ENCODE results near the gene RNF138. TPM values are rescaled to one million over a fixed set of nuclear protein-coding genes. Genes with fewer than 3 reads are reported as not detected.
"Not testable (repeated sequence)": the region's sequence is repeated elsewhere in the genome, so short reads cannot be mapped to it uniquely, and the experiment has no call there.

Gene RNF138
- total and polyA plus RNA-seq, 2 experiments from 2014 or later = 18.5 to 41.1 TPM

DNA sequence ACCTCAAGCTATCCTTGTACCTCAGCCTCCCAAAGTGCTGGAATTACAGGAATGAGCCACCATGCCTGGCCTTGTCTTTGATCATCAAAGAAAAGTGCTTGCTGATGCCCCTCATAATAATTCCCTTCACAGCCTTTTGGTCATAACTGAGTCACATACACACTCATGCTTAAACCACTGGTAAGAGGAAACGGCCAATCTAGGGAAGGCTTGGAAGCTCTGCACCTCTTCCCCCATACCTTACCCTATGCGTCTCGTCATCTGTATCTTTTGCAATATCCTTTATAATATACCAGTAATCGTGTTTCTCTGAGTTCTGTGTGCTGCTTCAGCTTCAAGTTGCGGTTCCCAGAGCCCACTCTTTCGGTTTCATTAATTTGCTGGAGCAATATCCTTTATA is 4.8 kb upstream of the RNF138 start:
- TF ChIP-seq EZH2 (IDR thresholded peaks at IDR 0.05; ENCODE audit: borderline replicate concordance) (no peak), CTCF (IDR thresholded peaks at IDR 0.05; ENCODE audit: poor library complexity) (no peak), EZH2phosphoT487 (IDR thresholded peaks at IDR 0.05; ENCODE audit: low read depth, severe bottlenecking, unreplicated experiment) (no peak)
- no peak overlapping the region for H3K27ac ChIP-seq
- no peaks in the 10 kb centered on the region for H3K36me3 ChIP-seq (replicated peaks; ENCODE audit: insufficient read depth, low read depth)
- no peaks in the 10 kb centered on the region for H3K9me3 ChIP-seq (ENCODE audit: low read depth)
- no peaks in the 10 kb centered on the region for H3K79me2 ChIP-seq
- 94% methylated on average over 6 of the region's 6 CpGs for WGBS (ENCODE audit: low lambda C conversion rate, missing lambda C conversion rate)
- no peak overlapping the region for H2AFZ ChIP-seq
- H3K4me3 ChIP-seq = no peak overlapping the region
- H3K9me2 ChIP-seq (replicated peaks; ENCODE audit: insufficient read depth) = no peaks in the 10 kb centered on the region
- no peaks in the 10 kb centered on the region for H4K20me1 ChIP-seq (ENCODE audit: insufficient read depth, poor library complexity, severe bottlenecking)
- H3K4me2 ChIP-seq = no peak overlapping the region
- no peaks in the 10 kb centered on the region for H3K4me1 ChIP-seq (ENCODE audit: insufficient read depth)
- DNase-seq (ENCODE audit: low spot score) = no peak
- no peaks in the 10 kb centered on the region for H3K27me3 ChIP-seq

GRCh38 chr18:32090831-32091230 is 843 bp upstream of the RNF138 start:
- not testable (repeated sequence) for H3K4me2 ChIP-seq; H3K9me2 ChIP-seq (replicated peaks; ENCODE audit: insufficient read depth); H4K20me1 ChIP-seq (ENCODE audit: insufficient read depth, poor library complexity, severe bottlenecking); H3K36me3 ChIP-seq (replicated peaks; ENCODE audit: insufficient read depth, low read depth); H3K27me3 ChIP-seq; H3K9me3 ChIP-seq (ENCODE audit: low read depth); H3K27ac ChIP-seq; H3K4me1 ChIP-seq (ENCODE audit: insufficient read depth); H3K4me3 ChIP-seq; DNase-seq (ENCODE audit: low spot score)
- peaks cover 28% of the 10 kb centered on the region for H3K79me2 ChIP-seq
- H2AFZ ChIP-seq = peak overlapping the region; percentile 78
- 97% methylated on average over 16 of the region's 16 CpGs for WGBS (ENCODE audit: low lambda C conversion rate, missing lambda C conversion rate)

GRCh38 chr18:32091325-32091723 is 350 bp upstream of the RNF138 start:
- Histone ChIP-seq H3K4me1 (ENCODE audit: insufficient read depth) (no peaks in the 10 kb centered on the region), H3K27me3 (no peaks in the 10 kb centered on the region), H3K4me3 (peak overlapping the region; percentile 70), H2AFZ (peak overlapping the region; percentile 78), H3K36me3 (replicated peaks; ENCODE audit: insufficient read depth, low read depth) (no peaks in the 10 kb centered on the region), H3K27ac (peak overlapping the region; percentile 100), H4K20me1 (ENCODE audit: insufficient read depth, poor library complexity, severe bottlenecking) (peaks cover 14% of the 10 kb centered on the region), H3K79me2 (peaks cover 33% of the 10 kb centered on the region), H3K4me2 (peak overlapping the region; percentile 87), H3K9me3 (ENCODE audit: low read depth) (no peaks in the 10 kb centered on the region), H3K9me2 (replicated peaks; ENCODE audit: insufficient read depth) (no peaks in the 10 kb centered on the region)
- TF ChIP-seq CTCF (IDR thresholded peaks at IDR 0.05; ENCODE audit: poor library complexity) (no peak), EZH2 (IDR thresholded peaks at IDR 0.05; ENCODE audit: borderline replicate concordance) (no peak), EZH2phosphoT487 (IDR thresholded peaks at IDR 0.05; ENCODE audit: low read depth, severe bottlenecking, unreplicated experiment) (no peak)
- DNase-seq (ENCODE audit: low spot score) = no peak
- 51% methylated on average over 7 of the region's 7 CpGs for WGBS (ENCODE audit: low lambda C conversion rate, missing lambda C conversion rate)

DNA sequence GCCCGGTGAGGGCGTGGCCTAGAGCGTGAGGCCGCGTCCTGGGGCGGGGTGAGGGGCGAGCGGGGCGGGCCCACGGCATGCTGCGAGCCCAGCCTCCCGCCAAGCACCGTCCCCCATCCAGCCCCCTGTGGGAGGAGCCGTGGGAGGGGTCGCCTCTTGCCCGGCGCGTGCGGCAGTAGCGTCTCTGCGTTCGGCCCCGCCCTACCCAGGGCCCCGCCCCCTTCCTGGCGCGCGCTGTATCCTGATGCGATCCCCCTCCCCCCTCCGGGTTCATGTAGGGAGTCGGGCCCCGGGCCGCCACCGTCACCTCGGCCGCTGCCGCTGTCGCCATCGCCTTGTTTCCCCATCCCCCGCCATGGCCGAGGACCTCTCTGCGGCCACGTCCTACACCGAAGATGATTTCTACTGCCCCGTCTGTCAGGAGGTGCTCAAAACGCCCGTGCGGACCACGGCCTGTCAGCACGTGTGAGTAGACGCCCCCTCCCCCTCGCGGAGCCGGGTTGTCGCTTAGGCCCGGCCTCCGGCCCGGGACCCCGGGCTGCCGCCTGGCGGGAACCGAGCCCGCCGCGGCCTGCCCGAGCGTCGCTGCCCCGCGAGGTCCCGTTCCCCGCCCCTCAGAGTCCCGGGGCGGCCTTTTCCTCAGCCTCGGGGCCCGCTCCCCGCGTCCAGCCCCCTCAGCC is 888 bp downstream of the RNF138 start:
- TF ChIP-seq EZH2 (IDR thresholded peaks at IDR 0.05; ENCODE audit: borderline replicate concordance) (no peak), CTCF (IDR thresholded peaks at IDR 0.05; ENCODE audit: poor library complexity) (no peak)
- H3K79me2 ChIP-seq = peaks cover 46% of the 10 kb centered on the region
- WGBS (ENCODE audit: low lambda C conversion rate, missing lambda C conversion rate) = 2% methylated on average over 34 of the region's 77 CpGs
- H3K27me3 ChIP-seq = no peaks in the 10 kb centered on the region
- peak; percentile 99 for DNase-seq (ENCODE audit: low spot score)
- peak overlapping the region; percentile 79 for H3K4me3 ChIP-seq
- H3K9me3 ChIP-seq (ENCODE audit: low read depth) = no peaks in the 10 kb centered on the region
- peak overlapping the region; percentile 87 for H3K4me2 ChIP-seq
- peak overlapping the region; percentile 86 for H2AFZ ChIP-seq
- peaks cover 24% of the 10 kb centered on the region for H4K20me1 ChIP-seq (ENCODE audit: insufficient read depth, poor library complexity, severe bottlenecking)
- no peaks in the 10 kb centered on the region for H3K4me1 ChIP-seq (ENCODE audit: insufficient read depth)
- H3K9me2 ChIP-seq (replicated peaks; ENCODE audit: insufficient read depth) = no peaks in the 10 kb centered on the region
- peak overlapping the region; percentile 100 for H3K27ac ChIP-seq
- H3K36me3 ChIP-seq (replicated peaks; ENCODE audit: insufficient read depth, low read depth) = no peaks in the 10 kb centered on the region
